Keratinocyte (primary cell): ENCODE results near the gene ATP6V0E2. TPM values are rescaled to one million over a fixed set of nuclear protein-coding genes. Genes with fewer than 3 reads are reported as not detected.

Experiments used
- DNase-seq: peaks from one replicate; pipeline ENCODE4 v3.0.0-alpha.2; 2011; ENCODE audit warnings: low read depth, missing footprints, low spot score
- FAIRE-seq: peaks from 2 replicates; lab custom pipeline; 2011; peaks lifted over from hg19 to GRCh38; lab: Jason Lieb, UNC
- H2AFZ ChIP-seq: 2 replicates; pipeline ENCODE4 v1.6.0; 2012; ENCODE audit warnings: low read length, control low read depth, inconsistent platforms; ENCODE audit not compliant: control insufficient read depth
- H3K27ac ChIP-seq: 2 replicates; pipeline ENCODE4 v1.5.1; 2011; ENCODE audit warnings: low read length; ENCODE audit not compliant: control insufficient read depth, insufficient read depth
- H3K27me3 ChIP-seq: 3 replicates; pipeline ENCODE4 v1.6.0; 2011; ENCODE audit warnings: low read length; ENCODE audit not compliant: control insufficient read depth, insufficient read depth; ENCODE audit errors: extremely low read depth
- H3K36me3 ChIP-seq, 2 experiments: 2 replicates in 1 of 2; 3 replicates in 1 of 2; pipeline ENCODE4 v1.5.1; 2011; ENCODE audit warnings: low read length in 2 of 2, mild to moderate bottlenecking in 1 of 2; ENCODE audit not compliant: control insufficient read depth in 2 of 2, insufficient read depth in 2 of 2; ENCODE audit errors: extremely low read depth in 1 of 2
- H3K4me1 ChIP-seq: 3 replicates; pipeline ENCODE4 v1.5.1; 2011; ENCODE audit warnings: low read length; ENCODE audit not compliant: control insufficient read depth, insufficient read depth; ENCODE audit errors: extremely low read depth
- H3K4me2 ChIP-seq: 3 replicates; pipeline ENCODE4 v1.6.0; 2011; ENCODE audit warnings: low read depth, low read length; ENCODE audit not compliant: control insufficient read depth, insufficient read depth; ENCODE audit errors: extremely low read depth
- H3K4me3 ChIP-seq, 3 experiments: fragments of 200-600 bp in 1 of 3; sonication (generic) in 1 of 3; 2 replicates in 2 of 3; 3 replicates in 1 of 3; pipeline ENCODE4 v1.5.1; 2011 to 2016; ENCODE audit warnings: low read length in 3 of 3, mild to moderate bottlenecking in 3 of 3, control low read depth in 2 of 3, inconsistent platforms in 1 of 3, low read depth in 1 of 3, mixed read lengths in 1 of 3, mixed run types in 1 of 3, moderate library complexity in 1 of 3; ENCODE audit not compliant: control insufficient read depth in 2 of 3, insufficient read depth in 2 of 3; ENCODE audit errors: extremely low read depth in 1 of 3
- H3K79me2 ChIP-seq: 2 replicates; pipeline ENCODE4 v1.6.0; 2012; ENCODE audit warnings: low read length; ENCODE audit not compliant: control insufficient read depth, insufficient read depth
- H3K9ac ChIP-seq: 3 replicates; pipeline ENCODE4 v1.6.0; 2011; ENCODE audit warnings: low read length; ENCODE audit not compliant: control insufficient read depth, insufficient read depth; ENCODE audit errors: extremely low read depth
- H3K9me1 ChIP-seq: 3 replicates; pipeline ENCODE4 v1.6.0; 2011; ENCODE audit warnings: low read length; ENCODE audit not compliant: control insufficient read depth, insufficient read depth; ENCODE audit errors: extremely low read depth
- H3K9me3 ChIP-seq: 2 replicates; pipeline ENCODE4 v1.5.1; 2012; ENCODE audit warnings: low read depth, low read length; ENCODE audit not compliant: control insufficient read depth
- H4K20me1 ChIP-seq: 3 replicates; pipeline ENCODE4 v1.6.0; 2011; ENCODE audit warnings: low read length; ENCODE audit not compliant: control insufficient read depth, insufficient read depth; ENCODE audit errors: extremely low read depth
- CTCF ChIP-seq, 3 experiments: IDR thresholded peaks in 1 of 3; conservative IDR thresholded peaks in 1 of 3; optimal IDR thresholded peaks in 1 of 3; 2 replicates in 2 of 3; 3 replicates in 1 of 3; pipeline versions ENCODE3 to v1.5.1; 2011; ENCODE audit warnings: low read length in 3 of 3, mild to moderate bottlenecking in 3 of 3, moderate library complexity in 2 of 3, control low read depth in 1 of 3, inconsistent platforms in 1 of 3; ENCODE audit not compliant: insufficient read depth in 2 of 3; ENCODE audit errors: extremely low read depth in 1 of 3
- EZH2 ChIP-seq: IDR thresholded peaks from one replicate; pipeline ENCODE4 v1.6.1; 2012; ENCODE audit warnings: inconsistent platforms, mild to moderate bottlenecking, low read length, moderate library complexity
- dilution Hi-C: fragments of 300-500 bp; cut with MboI; formaldehyde crosslinking; loops from one replicate; pipeline ENCODE4 v1.7.0; 2020; ENCODE audit warnings: low sequenced_read_pairs; ENCODE audit not compliant: extremely low pct_ligation_motif_present
- polyA plus RNA-seq, 5 experiments: library from polyadenylated mRNA; depleted of rRNA in 3 of 5; stranded (reverse) in 3 of 5; stranded (forward) in 1 of 5; unstranded in 1 of 5; fragments of >200 nt; gene quantifications; 1 replicate in 1 of 5; 2 replicates in 3 of 5; 3 replicates in 1 of 5; pipeline versions ENCODE4 v1.2.1 to v1.2.3, GENCODE V29; 2011 to 2012; ENCODE audit warnings: missing spikeins in 2 of 5, low read depth in 1 of 5, low replicate concordance in 1 of 5

ATP6V0E2 gene
- polyA plus RNA-seq, 1 donor (not counting 4 experiments of a cell fraction or from before 2014, with no cell fraction given): 5.0 TPM

- dilution Hi-C loops: no loop called here
- DNase-seq (no peak), FAIRE-seq (no peak)
- TF ChIP-seq EZH2: no peak
- TF ChIP-seq CTCF (optimal IDR thresholded peaks at IDR 0.05 in 1 of 3, IDR thresholded peaks at IDR 0.05 in 1 of 3, conservative IDR thresholded peaks at IDR 0.05 in 1 of 3; ENCODE audit: extremely low read depth in 1 of 3, insufficient read depth in 2 of 3, low read length in 3 of 3): no peak
- Histone ChIP-seq H3K9me1 (no peaks in the 10 kb centered on the region), H3K9ac (no peak overlapping the region), H4K20me1 (no peaks in the 10 kb centered on the region), H3K27ac (no peak overlapping the region), H3K36me3 (no peaks in the 10 kb centered on the region), H3K4me1 (no peaks in the 10 kb centered on the region), H2AFZ (no peak overlapping the region), H3K9me3 (no peaks in the 10 kb centered on the region), H3K79me2 (no peaks in the 10 kb centered on the region), H3K4me2 (no peak overlapping the region), H3K27me3 (peaks cover 18% of the 10 kb centered on the region), H3K4me3 (no peak overlapping the region)
These were observed 48.8 kb upstream of the ATP6V0E2 start for GRCh38 chr7:149824748-149825566.

- no peak overlapping the region for H3K4me3 ChIP-seq
- H3K9me1 ChIP-seq: no peaks in the 10 kb centered on the region
- no peak overlapping the region for H3K27ac ChIP-seq
- DNase-seq (no peak), FAIRE-seq (no peak)
- H2AFZ ChIP-seq: no peak overlapping the region
- no peak overlapping the region for H3K4me2 ChIP-seq
- no peaks in the 10 kb centered on the region for H3K79me2 ChIP-seq
- TF ChIP-seq CTCF (optimal IDR thresholded peaks at IDR 0.05 in 1 of 3, IDR thresholded peaks at IDR 0.05 in 1 of 3, conservative IDR thresholded peaks at IDR 0.05 in 1 of 3; ENCODE audit: extremely low read depth in 1 of 3, insufficient read depth in 2 of 3, low read length in 3 of 3): no peak
- no peak for TF ChIP-seq EZH2
- no peak overlapping the region for H3K9ac ChIP-seq
- H3K27me3 ChIP-seq: peaks cover 12% of the 10 kb centered on the region
- no peaks in the 10 kb centered on the region for H4K20me1 ChIP-seq
- no peaks in the 10 kb centered on the region for H3K9me3 ChIP-seq
- no peaks in the 10 kb centered on the region for H3K36me3 ChIP-seq
- H3K4me1 ChIP-seq: no peaks in the 10 kb centered on the region
- dilution Hi-C loops: no loop called here
These were observed 48.0 kb upstream of the ATP6V0E2 start for GRCh38 chr7:149825567-149826343.
